ENCODE results near the gene P4HA2.

GRCh38 chr5:132238169-132238744 is 10.6 kb upstream of the P4HA2 start:
- peak; percentile 44 to 85 (median 80) for TF ChIP-seq CTCF (IDR thresholded peaks at IDR 0.05)
- no peak for TF ChIP-seq POLR2A (IDR thresholded peaks at IDR 0.05)

Measured in testis (tissue), 2 donors.